ENCODE results near the gene PTH2. TPM values are rescaled to one million over a fixed set of nuclear protein-coding genes. Genes with fewer than 3 reads are reported as not detected.
"Not testable (repeated sequence)": the region's sequence is repeated elsewhere in the genome, so short reads cannot be mapped to it uniquely, and the experiment has no call there.

PTH2 gene
- total RNA-seq, 2 donors from 2014 or later = not detected

DNA sequence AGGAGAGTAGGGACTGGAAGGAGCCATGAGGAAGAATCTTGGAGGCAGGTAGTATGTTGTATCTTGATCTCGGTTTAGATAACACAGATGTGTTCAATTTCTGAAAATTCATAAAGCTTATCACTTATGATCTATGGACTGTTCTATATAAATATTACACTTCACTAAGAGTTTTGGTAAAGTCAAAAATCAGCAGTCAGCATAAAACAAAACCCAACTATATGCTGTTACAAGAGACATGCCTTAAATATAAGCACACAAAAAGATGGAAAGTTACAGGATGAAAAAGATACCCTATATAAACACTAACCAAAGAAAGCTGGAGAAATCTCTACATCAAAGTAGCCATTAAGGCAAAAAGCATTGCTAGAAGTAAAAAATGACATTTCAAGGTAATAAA, 39.6 kb downstream of the PTH2 start:
- no peaks in the 10 kb centered on the region for H3K4me1 ChIP-seq (ENCODE audit: control insufficient read depth in 1 of 2, low read depth in 2 of 2)
- peaks cover 13% of the 10 kb centered on the region for H3K9me3 ChIP-seq
- ATAC-seq (ENCODE audit: insufficient number of reproducible peaks, low FRiP score, low read depth) (no peak), DNase-seq (ENCODE audit: low spot score) (no peak)
- no peaks in the 10 kb centered on the region for H3K27me3 ChIP-seq (replicated peaks; ENCODE audit: insufficient read depth)
- no peaks in the 10 kb centered on the region for H3K36me3 ChIP-seq
- no peak overlapping the region for H3K27ac ChIP-seq
- TF ChIP-seq, protein P1, sequence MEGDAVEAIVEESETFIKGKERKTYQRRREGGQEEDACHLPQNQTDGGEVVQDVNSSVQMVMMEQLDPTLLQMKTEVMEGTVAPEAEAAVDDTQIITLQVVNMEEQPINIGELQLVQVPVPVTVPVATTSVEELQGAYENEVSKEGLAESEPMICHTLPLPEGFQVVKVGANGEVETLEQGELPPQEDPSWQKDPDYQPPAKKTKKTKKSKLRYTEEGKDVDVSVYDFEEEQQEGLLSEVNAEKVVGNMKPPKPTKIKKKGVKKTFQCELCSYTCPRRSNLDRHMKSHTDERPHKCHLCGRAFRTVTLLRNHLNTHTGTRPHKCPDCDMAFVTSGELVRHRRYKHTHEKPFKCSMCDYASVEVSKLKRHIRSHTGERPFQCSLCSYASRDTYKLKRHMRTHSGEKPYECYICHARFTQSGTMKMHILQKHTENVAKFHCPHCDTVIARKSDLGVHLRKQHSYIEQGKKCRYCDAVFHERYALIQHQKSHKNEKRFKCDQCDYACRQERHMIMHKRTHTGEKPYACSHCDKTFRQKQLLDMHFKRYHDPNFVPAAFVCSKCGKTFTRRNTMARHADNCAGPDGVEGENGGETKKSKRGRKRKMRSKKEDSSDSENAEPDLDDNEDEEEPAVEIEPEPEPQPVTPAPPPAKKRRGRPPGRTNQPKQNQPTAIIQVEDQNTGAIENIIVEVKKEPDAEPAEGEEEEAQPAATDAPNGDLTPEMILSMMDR (IDR thresholded peaks at IDR 0.05) = no peak
- H3K4me3 ChIP-seq = no peak overlapping the region

DNA sequence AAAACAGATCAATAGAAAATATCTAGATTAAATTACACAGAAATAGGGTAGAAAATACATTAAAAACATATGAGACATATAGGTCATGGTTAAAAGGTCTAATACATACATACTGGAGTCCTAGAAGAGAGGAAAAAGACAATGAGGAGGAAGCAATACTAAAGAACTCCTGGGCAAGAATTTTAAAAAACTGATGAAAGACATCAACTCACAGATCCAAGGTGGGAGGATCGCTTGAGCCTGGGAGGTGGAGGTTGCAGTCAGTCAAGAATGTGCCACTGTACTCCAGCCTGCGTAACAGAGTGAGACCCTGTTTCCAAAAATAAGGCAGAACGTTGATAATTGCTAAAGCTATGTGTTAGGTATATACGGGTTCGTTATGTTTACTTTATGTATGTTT, 40.6 kb downstream of the PTH2 start:
- ATAC-seq (ENCODE audit: insufficient number of reproducible peaks, low FRiP score, low read depth) = no peak
- TF ChIP-seq, protein P1 (IDR thresholded peaks at IDR 0.05) = no peak

DNA sequence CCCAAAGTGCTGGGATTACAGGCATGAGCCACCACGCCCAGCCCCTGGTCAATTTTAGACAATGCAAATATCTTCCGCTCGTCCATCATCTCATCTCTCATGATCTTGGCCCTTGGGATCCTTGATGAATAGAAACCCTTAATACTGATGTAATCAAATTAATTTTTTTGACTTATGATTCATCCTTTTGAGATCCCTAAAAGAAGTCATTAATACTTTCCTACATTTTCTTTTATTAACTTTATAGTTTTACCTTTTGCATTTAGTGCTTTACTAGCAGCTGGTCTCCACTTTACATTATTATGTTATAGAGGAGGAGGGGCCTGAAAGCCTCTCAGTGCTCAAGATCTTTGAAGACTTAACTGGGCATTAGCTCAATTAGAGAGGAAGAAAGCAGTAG, 42.9 kb downstream of the PTH2 start:
- H3K36me3 ChIP-seq = no peaks in the 10 kb centered on the region
- H3K4me3 ChIP-seq = no peak overlapping the region
- H3K27me3 ChIP-seq (replicated peaks; ENCODE audit: insufficient read depth) = no peaks in the 10 kb centered on the region
- H3K27ac ChIP-seq = no peak overlapping the region
- no peak for DNase-seq (ENCODE audit: low spot score)
- no peaks in the 10 kb centered on the region for H3K4me1 ChIP-seq (ENCODE audit: control insufficient read depth in 1 of 2, low read depth in 2 of 2)
- no peak for ATAC-seq (ENCODE audit: insufficient number of reproducible peaks, low FRiP score, low read depth)
- TF ChIP-seq, protein P1 (IDR thresholded peaks at IDR 0.05) = no peak
- H3K9me3 ChIP-seq = peaks cover 13% of the 10 kb centered on the region

More for the DNA sequence above, 40.6 kb downstream of the PTH2 start:
- Histone ChIP-seq H3K27ac (no peak overlapping the region), H3K9me3 (peaks cover 13% of the 10 kb centered on the region), H3K4me1 (ENCODE audit: control insufficient read depth in 1 of 2, low read depth in 2 of 2) (no peaks in the 10 kb centered on the region), H3K36me3 (no peaks in the 10 kb centered on the region), H3K4me3 (no peak overlapping the region), H3K27me3 (replicated peaks; ENCODE audit: insufficient read depth) (no peaks in the 10 kb centered on the region)
- no peak for DNase-seq (ENCODE audit: low spot score)

DNA sequence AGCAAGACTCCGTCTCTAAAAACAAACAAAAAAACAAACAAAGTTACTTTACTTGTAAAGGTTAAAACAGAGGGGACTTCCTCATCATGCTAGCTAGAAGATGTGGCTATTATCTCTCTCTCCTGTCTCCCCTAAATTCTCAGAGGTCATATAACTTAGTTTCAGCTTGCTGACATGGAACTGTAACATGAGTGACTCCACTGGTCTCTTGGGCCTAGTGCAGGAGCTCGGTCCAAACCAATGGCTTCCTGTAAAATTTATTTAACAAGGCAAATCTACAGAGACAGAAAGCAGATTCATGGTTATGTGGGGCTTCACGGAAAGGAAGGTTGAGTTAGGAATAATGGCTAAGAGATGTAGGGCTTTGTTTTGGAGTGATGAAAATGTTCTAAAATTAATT, 44.7 kb downstream of the PTH2 start:
- TF ChIP-seq, protein P1 (IDR thresholded peaks at IDR 0.05) = no peak
- DNase-seq (ENCODE audit: low spot score) (no peak), ATAC-seq (ENCODE audit: insufficient number of reproducible peaks, low FRiP score, low read depth) (no peak)
- no peaks in the 10 kb centered on the region for H3K27me3 ChIP-seq (replicated peaks; ENCODE audit: insufficient read depth)
- H3K9me3 ChIP-seq = peaks cover 13% of the 10 kb centered on the region
- H3K4me3 ChIP-seq = no peak overlapping the region
- no peak overlapping the region for H3K27ac ChIP-seq
- H3K36me3 ChIP-seq = no peaks in the 10 kb centered on the region
- no peaks in the 10 kb centered on the region for H3K4me1 ChIP-seq (ENCODE audit: control insufficient read depth in 1 of 2, low read depth in 2 of 2)

DNA sequence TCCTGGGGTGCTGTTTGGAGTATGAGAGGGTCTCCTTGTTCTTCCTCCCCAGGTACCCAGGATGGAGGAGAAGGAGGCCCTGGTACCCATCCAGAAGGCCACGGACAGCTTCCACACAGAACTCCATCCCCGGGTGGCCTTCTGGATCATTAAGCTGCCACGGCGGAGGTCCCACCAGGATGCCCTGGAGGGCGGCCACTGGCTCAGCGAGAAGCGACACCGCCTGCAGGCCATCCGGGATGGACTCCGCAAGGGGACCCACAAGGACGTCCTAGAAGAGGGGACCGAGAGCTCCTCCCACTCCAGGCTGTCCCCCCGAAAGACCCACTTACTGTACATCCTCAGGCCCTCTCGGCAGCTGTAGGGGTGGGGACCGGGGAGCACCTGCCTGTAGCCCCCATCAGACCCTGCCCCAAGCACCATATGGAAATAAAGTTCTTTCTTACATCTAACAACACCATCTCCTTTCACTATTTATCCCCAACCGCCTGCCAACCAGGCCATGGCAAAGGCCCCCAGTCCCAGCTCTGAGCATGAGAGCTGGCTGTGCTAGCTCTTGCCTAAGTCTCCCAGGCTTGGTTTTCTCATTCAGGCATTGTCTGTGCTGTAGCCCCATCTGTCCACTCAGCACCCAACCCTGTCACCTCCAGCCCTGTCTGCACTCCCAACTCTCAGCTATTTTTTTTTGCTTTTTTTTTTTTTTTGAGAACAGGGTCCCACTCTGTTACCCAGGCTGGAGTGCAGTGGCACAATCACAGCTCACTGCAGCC, 48.4 kb downstream of the PTH2 start:
- no peak overlapping the region for H3K27ac ChIP-seq
- TF ChIP-seq, protein P1 (IDR thresholded peaks at IDR 0.05) = no peak
- H3K27me3 ChIP-seq (replicated peaks; ENCODE audit: insufficient read depth) = no peaks in the 10 kb centered on the region
- no peak overlapping the region for H3K4me3 ChIP-seq
- H3K4me1 ChIP-seq (ENCODE audit: control insufficient read depth in 1 of 2, low read depth in 2 of 2) = no peaks in the 10 kb centered on the region
- H3K9me3 ChIP-seq = peaks cover 1% of the 10 kb centered on the region
- ATAC-seq (ENCODE audit: insufficient number of reproducible peaks, low FRiP score, low read depth) = no peak
- H3K36me3 ChIP-seq = no peaks in the 10 kb centered on the region
- no peak for DNase-seq (ENCODE audit: low spot score)

DNA sequence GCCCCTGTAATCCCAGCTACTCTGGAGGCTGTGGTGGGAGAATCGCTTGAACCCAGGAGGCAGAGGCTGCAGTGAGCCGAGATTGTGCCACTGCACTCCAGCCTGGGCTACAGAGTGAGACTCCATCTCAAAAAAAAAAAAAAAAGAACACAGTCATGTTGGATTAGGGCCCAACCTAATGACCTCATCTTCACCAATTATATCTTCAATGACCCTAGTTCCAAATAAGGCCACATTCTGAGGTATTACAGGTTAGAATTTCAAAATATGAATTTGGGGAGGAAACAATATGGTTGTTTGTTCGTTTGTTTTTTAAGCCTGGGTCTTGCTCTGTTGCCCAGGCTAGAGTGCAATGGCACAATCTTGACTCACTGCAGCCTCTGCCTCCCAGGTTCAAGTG, 50.1 kb downstream of the PTH2 start:
- not testable (repeated sequence) for H3K4me1 ChIP-seq (ENCODE audit: control insufficient read depth in 1 of 2, low read depth in 2 of 2); DNase-seq (ENCODE audit: low spot score); H3K27me3 ChIP-seq (replicated peaks; ENCODE audit: insufficient read depth); H3K4me3 ChIP-seq; H3K27ac ChIP-seq; ATAC-seq (ENCODE audit: insufficient number of reproducible peaks, low FRiP score, low read depth); H3K36me3 ChIP-seq
- H3K9me3 ChIP-seq = peaks cover 14% of the 10 kb centered on the region

Measured in thoracic aorta (tissue), 2 donors.